Measurements from ENCODE around the gene ASCL1. TPM values are rescaled to one million over a fixed set of nuclear protein-coding genes. Genes with fewer than 3 reads are reported as not detected.

ASCL1 gene
- not detected in 2 replicates for total RNA-seq (2014; rRNA removed; shearing (Covaris generic))
- total RNA-seq (2022) = not detected in 2 replicates
- not detected for Bru-seq, nascent RNA
- BruChase-seq, experiment 1, labeled RNA remaining after a 6-hour chase = not detected
- BruChase-seq, experiment 2, labeled RNA remaining after a 2-hour chase = not detected
- long read RNA-seq = 0 reads

GRCh38 chr12:102957339-102958050 lies at the start of gene ASCL1:
Gene ASCL1 (plus strand): TSS chr12:102957674. CDS start chr12:102958245, 571 bp downstream.
- Histone ChIP-seq H3K9me2 (ENCODE audit: insufficient read depth, low read length) (no peaks in the 10 kb centered on the region), H3K4me3 (ENCODE audit: low read depth, low read length, poor library complexity, severe bottlenecking) (no peak within 1 kb of the TSS), H3K27ac (ENCODE audit: low read depth, low read length, poor library complexity, severe bottlenecking) (no peak within 1 kb of the TSS), H2AFZ (ENCODE audit: low read length) (no peak within 1 kb of the TSS), H3K4me1 (ENCODE audit: insufficient read depth, low read length, poor library complexity, severe bottlenecking) (no peaks in the 10 kb centered on the region), H3K79me2 (ENCODE audit: insufficient read depth, low read depth, low read length) (no peaks in the 10 kb centered on the region), H3K36me3 (ENCODE audit: insufficient read depth, low read length) (no peaks in the 10 kb centered on the region), H4K20me1 (ENCODE audit: insufficient read depth, low read length) (no peaks in the 10 kb centered on the region), H3K9me3 (ENCODE audit: low read length) (no peaks in the 10 kb centered on the region), H3K4me2 (ENCODE audit: low read length) (no peak within 1 kb of the TSS)
- TF ChIP-seq CTCF (conservative IDR thresholded peaks at IDR 0.05; ENCODE audit: low read length) (no peak), EZH2phosphoT487 (IDR thresholded peaks at IDR 0.05; ENCODE audit: borderline replicate concordance, low read depth, low read length) (no peak)
- CTCF ChIA-PET (ENCODE audit: unreplicated experiment) = no interaction called here
- no peak for DNase-seq (ENCODE audit: low spot score)
- intact Hi-C loops (cut with micrococcal nuclease; ENCODE audit: unreplicated experiment) = no loop called here
- BruUV-seq (replicated peaks) = no TSS peak
- POLR2A ChIA-PET = no interaction called here

- POLR2A ChIA-PET = no interaction called here
- H4K20me1 ChIP-seq (ENCODE audit: insufficient read depth, low read length) = no peaks in the 10 kb centered on the region
- no peak overlapping the region for H3K27ac ChIP-seq (ENCODE audit: low read depth, low read length, poor library complexity, severe bottlenecking)
- H3K4me1 ChIP-seq (ENCODE audit: insufficient read depth, low read length, poor library complexity, severe bottlenecking) = no peaks in the 10 kb centered on the region
- H2AFZ ChIP-seq (ENCODE audit: low read length) = no peak overlapping the region
- CTCF ChIA-PET (ENCODE audit: unreplicated experiment) = no interaction called here
- H3K36me3 ChIP-seq (ENCODE audit: insufficient read depth, low read length) = no peaks in the 10 kb centered on the region
- DNase-seq (ENCODE audit: low spot score) = no peak
- no peak overlapping the region for H3K4me3 ChIP-seq (ENCODE audit: low read depth, low read length, poor library complexity, severe bottlenecking)
- no TSS peak for BruUV-seq (replicated peaks)
- no peaks in the 10 kb centered on the region for H3K79me2 ChIP-seq (ENCODE audit: insufficient read depth, low read depth, low read length)
- H3K9me2 ChIP-seq (ENCODE audit: insufficient read depth, low read length) = no peaks in the 10 kb centered on the region
- no peak overlapping the region for H3K4me2 ChIP-seq (ENCODE audit: low read length)
- TF ChIP-seq CTCF (conservative IDR thresholded peaks at IDR 0.05; ENCODE audit: low read length) = no peak
- no peak for TF ChIP-seq EZH2phosphoT487 (IDR thresholded peaks at IDR 0.05; ENCODE audit: borderline replicate concordance, low read depth, low read length)
- intact Hi-C loops (cut with micrococcal nuclease; ENCODE audit: unreplicated experiment) = no loop called here
- no peaks in the 10 kb centered on the region for H3K9me3 ChIP-seq (ENCODE audit: low read length)
Measured at GRCh38 chr12:102907918-102908317, 49.6 kb upstream of the ASCL1 start.

DNA sequence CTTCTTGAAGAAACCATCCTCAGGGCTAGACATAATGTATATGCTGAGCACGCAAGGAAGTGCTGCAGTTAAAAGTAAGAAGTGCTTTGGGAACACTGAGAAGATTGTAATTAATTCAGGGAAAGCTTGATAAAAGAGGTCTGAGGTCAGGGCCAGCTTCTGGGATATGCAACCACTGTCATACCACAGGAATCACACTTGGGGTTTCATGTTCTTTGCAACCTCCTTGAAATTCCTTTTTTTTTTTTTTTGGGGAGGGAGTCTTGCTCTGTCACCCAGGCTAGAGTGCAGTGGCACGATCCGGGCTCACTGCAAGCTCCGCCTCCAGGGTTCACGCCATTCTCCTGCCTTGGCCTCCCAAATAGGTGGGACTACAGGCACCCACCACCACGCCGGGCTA lies 47.3 kb upstream of the ASCL1 start:
- H3K4me3 ChIP-seq (ENCODE audit: low read depth, low read length, poor library complexity, severe bottlenecking) = no peak overlapping the region
- H4K20me1 ChIP-seq (ENCODE audit: insufficient read depth, low read length) = no peaks in the 10 kb centered on the region
- BruUV-seq (replicated peaks) = no TSS peak
- no peaks in the 10 kb centered on the region for H3K9me2 ChIP-seq (ENCODE audit: insufficient read depth, low read length)
- H2AFZ ChIP-seq (ENCODE audit: low read length) = no peak overlapping the region
- no peak for DNase-seq (ENCODE audit: low spot score)
- no peaks in the 10 kb centered on the region for H3K4me1 ChIP-seq (ENCODE audit: insufficient read depth, low read length, poor library complexity, severe bottlenecking)
- no peaks in the 10 kb centered on the region for H3K79me2 ChIP-seq (ENCODE audit: insufficient read depth, low read depth, low read length)
- intact Hi-C loops (cut with micrococcal nuclease; ENCODE audit: unreplicated experiment) = no loop called here
- H3K9me3 ChIP-seq (ENCODE audit: low read length) = no peaks in the 10 kb centered on the region
- TF ChIP-seq EZH2phosphoT487 (IDR thresholded peaks at IDR 0.05; ENCODE audit: borderline replicate concordance, low read depth, low read length) (no peak), CTCF (conservative IDR thresholded peaks at IDR 0.05; ENCODE audit: low read length) (no peak)
- no peaks in the 10 kb centered on the region for H3K36me3 ChIP-seq (ENCODE audit: insufficient read depth, low read length)
- H3K27ac ChIP-seq (ENCODE audit: low read depth, low read length, poor library complexity, severe bottlenecking) = no peak overlapping the region
- H3K4me2 ChIP-seq (ENCODE audit: low read length) = no peak overlapping the region
- POLR2A ChIA-PET = no interaction called here
- CTCF ChIA-PET (ENCODE audit: unreplicated experiment) = interaction anchor here (0.5 kb wide), 1 partner anchor 1927 kb away, joined by 3 read pairs; no protein-coding TSS in a partner anchor

Measured in OCI-LY7 (cell line).